ENCODE measurements around the gene OR8A1. TPM values are rescaled to one million over a fixed set of nuclear protein-coding genes. Genes with fewer than 3 reads are reported as not detected.

The OR8A1 gene
- total RNA-seq (2012; rRNA removed) (not detected in 2 replicates), polyA plus RNA-seq (2012; rRNA removed) (not detected in 2 replicates), Bru-seq, nascent RNA (not detected), BruChase-seq, experiment 1, labeled RNA remaining after a 6-hour chase (not detected), BruChase-seq, experiment 2, labeled RNA remaining after a 2-hour chase (not detected)
- not detected in 2 replicates for polyA plus RNA-seq (2012; cell fraction: cytosol; rRNA removed)
- polyA plus RNA-seq (2012; cell fraction: nucleus; rRNA removed; ENCODE audit: low replicate concordance): not detected in 2 replicates
- long read RNA-seq: 0 reads

DNA sequence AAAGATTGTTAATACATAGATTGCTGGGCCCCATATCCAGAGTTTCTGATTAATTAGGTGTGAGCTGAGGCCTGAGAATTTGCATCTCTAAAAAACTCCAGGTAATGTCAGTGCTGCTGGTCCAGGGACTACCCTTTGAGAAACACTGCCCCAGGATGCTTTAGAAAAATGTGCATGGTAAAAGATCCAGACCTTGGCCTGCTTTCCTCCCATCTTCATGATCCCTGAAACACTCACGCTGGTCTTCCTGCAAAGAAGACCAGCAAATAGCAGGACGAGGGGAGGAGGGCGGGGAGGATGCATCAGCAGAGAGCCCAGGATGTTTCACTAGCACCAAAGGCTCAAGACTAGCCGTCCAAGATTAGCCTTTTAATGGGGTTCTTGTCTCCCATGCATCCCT lies at the start of gene OR8A1:
Gene OR8A1 (plus strand): TSS at position 301 of the 400 bp plus-strand sequence. CDS start 123 bp downstream, outside the sequence.
- ChIA-PET CTCF (no interaction called here), POLR2A (ENCODE audit: unreplicated experiment) (no interaction called here)
- ATAC-seq (ENCODE audit: low read depth) (no peak), DNase-seq (no peak)
- Histone ChIP-seq H3K56ac (ENCODE audit: extremely low read depth, insufficient read depth, low read length) (no peak within 1 kb of the TSS), H3K14ac (replicated peaks; ENCODE audit: low read depth, low read length) (no peak within 1 kb of the TSS), H4K8ac (ENCODE audit: low read depth in 2 of 2, low read length in 2 of 2) (no peak within 1 kb of the TSS), H4K5ac (ENCODE audit: low read depth, low read length) (no peak within 1 kb of the TSS), H3K4me2 (ENCODE audit: low read depth, low read length) (no peak within 1 kb of the TSS), H2AFZ (replicated peaks; ENCODE audit: low read length, poor library complexity) (peak within 1 kb of the TSS; percentile 49), H2BK120ac (ENCODE audit: low read depth, low read length) (no peak within 1 kb of the TSS), H2BK5ac (ENCODE audit: low read depth, low read length, poor library complexity, severe bottlenecking) (no peak within 1 kb of the TSS), H3K9ac (ENCODE audit: low read depth, low read length) (no peak within 1 kb of the TSS), H3K27ac (ENCODE audit: insufficient read depth, low read length) (no peak within 1 kb of the TSS), H2AK5ac (ENCODE audit: low read depth, low read length) (no peak within 1 kb of the TSS), H4K91ac (ENCODE audit: insufficient read depth, low read depth, low read length) (no peak within 1 kb of the TSS), H2AK9ac (replicated peaks; ENCODE audit: low read depth, low read length, poor library complexity) (peak within 1 kb of the TSS; percentile 72), H4K20me1 (ENCODE audit: insufficient read depth, low read length) (no peaks in the 10 kb centered on the region), H3K79me1 (ENCODE audit: low read depth in 1 of 2, low read length in 2 of 2) (no peaks in the 10 kb centered on the region), H2BK15ac (ENCODE audit: low read depth, low read length) (no peak within 1 kb of the TSS), H3K4me1 (ENCODE audit: control insufficient read depth, insufficient read depth, low read length) (no peaks in the 10 kb centered on the region), H3K36me3 (ENCODE audit: control insufficient read depth, insufficient read depth, low read length) (no peaks in the 10 kb centered on the region), H3K18ac (ENCODE audit: low read depth, low read length) (no peak within 1 kb of the TSS), H3K9me1 (ENCODE audit: insufficient read depth, low read length) (no peaks in the 10 kb centered on the region), H3K4ac (ENCODE audit: low read depth, low read length) (no peak within 1 kb of the TSS), H3K4me3 (ENCODE audit: insufficient read depth, low read depth, low read length) (no peak within 1 kb of the TSS), H2BK20ac (ENCODE audit: low read depth, low read length) (no peak within 1 kb of the TSS), H3K9me3 (ENCODE audit: control insufficient read depth, insufficient read depth, low read length) (no peaks in the 10 kb centered on the region), H3K27me3 (ENCODE audit: control insufficient read depth, insufficient read depth, low read length) (peaks cover 3% of the 10 kb centered on the region), H3K23ac (ENCODE audit: low read depth, low read length) (no peak within 1 kb of the TSS)
- no TSS peak for BruUV-seq (replicated peaks)
- dilution Hi-C loops (cut with HindIII; ENCODE audit: low sequenced_read_pairs, unreplicated experiment): no loop called here
- intact Hi-C loops (cut with micrococcal nuclease): no loop called here
- TF ChIP-seq, protein P1, sequence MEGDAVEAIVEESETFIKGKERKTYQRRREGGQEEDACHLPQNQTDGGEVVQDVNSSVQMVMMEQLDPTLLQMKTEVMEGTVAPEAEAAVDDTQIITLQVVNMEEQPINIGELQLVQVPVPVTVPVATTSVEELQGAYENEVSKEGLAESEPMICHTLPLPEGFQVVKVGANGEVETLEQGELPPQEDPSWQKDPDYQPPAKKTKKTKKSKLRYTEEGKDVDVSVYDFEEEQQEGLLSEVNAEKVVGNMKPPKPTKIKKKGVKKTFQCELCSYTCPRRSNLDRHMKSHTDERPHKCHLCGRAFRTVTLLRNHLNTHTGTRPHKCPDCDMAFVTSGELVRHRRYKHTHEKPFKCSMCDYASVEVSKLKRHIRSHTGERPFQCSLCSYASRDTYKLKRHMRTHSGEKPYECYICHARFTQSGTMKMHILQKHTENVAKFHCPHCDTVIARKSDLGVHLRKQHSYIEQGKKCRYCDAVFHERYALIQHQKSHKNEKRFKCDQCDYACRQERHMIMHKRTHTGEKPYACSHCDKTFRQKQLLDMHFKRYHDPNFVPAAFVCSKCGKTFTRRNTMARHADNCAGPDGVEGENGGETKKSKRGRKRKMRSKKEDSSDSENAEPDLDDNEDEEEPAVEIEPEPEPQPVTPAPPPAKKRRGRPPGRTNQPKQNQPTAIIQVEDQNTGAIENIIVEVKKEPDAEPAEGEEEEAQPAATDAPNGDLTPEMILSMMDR (conservative IDR thresholded peaks at IDR 0.05; ENCODE audit: low read depth, low read length): no peak
- no peak for TF ChIP-seq MAZ (IDR thresholded peaks at IDR 0.05; ENCODE audit: borderline replicate concordance, low read depth, low read length)
- no peak for TF ChIP-seq RCOR1 (IDR thresholded peaks at IDR 0.05; ENCODE audit: insufficient replicate concordance, low read length)
- no peak for TF ChIP-seq RAD21 (IDR thresholded peaks at IDR 0.05; ENCODE audit: low read length)
- TF ChIP-seq BHLHE40 (IDR thresholded peaks at IDR 0.05; ENCODE audit: low read depth, low read length): no peak
- TF ChIP-seq, protein P2, sequence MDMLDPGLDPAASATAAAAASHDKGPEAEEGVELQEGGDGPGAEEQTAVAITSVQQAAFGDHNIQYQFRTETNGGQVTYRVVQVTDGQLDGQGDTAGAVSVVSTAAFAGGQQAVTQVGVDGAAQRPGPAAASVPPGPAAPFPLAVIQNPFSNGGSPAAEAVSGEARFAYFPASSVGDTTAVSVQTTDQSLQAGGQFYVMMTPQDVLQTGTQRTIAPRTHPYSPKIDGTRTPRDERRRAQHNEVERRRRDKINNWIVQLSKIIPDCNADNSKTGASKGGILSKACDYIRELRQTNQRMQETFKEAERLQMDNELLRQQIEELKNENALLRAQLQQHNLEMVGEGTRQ (IDR thresholded peaks at IDR 0.05; ENCODE audit: low read depth, low read length): no peak
- TF ChIP-seq FOS (IDR thresholded peaks at IDR 0.05; ENCODE audit: low read depth, low read length): no peak
- no peak for TF ChIP-seq SMC3 (IDR thresholded peaks at IDR 0.05; ENCODE audit: low read depth, low read length)
- TF ChIP-seq MXI1 (IDR thresholded peaks at IDR 0.05; ENCODE audit: borderline replicate concordance, low read depth, low read length): no peak
- no peak for TF ChIP-seq NFE2L2 (IDR thresholded peaks at IDR 0.05; ENCODE audit: low read depth, low read length)
- TF ChIP-seq MAFK (IDR thresholded peaks at IDR 0.05; ENCODE audit: low read depth, low read length): no peak
- no peak for TF ChIP-seq RFX5 (IDR thresholded peaks at IDR 0.05; ENCODE audit: low read depth, low read length)
- TF ChIP-seq, protein P3, sequence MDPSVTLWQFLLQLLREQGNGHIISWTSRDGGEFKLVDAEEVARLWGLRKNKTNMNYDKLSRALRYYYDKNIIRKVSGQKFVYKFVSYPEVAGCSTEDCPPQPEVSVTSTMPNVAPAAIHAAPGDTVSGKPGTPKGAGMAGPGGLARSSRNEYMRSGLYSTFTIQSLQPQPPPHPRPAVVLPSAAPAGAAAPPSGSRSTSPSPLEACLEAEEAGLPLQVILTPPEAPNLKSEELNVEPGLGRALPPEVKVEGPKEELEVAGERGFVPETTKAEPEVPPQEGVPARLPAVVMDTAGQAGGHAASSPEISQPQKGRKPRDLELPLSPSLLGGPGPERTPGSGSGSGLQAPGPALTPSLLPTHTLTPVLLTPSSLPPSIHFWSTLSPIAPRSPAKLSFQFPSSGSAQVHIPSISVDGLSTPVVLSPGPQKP (IDR thresholded peaks at IDR 0.05; ENCODE audit: borderline replicate concordance, low read depth, low read length): no peak
- no peak for TF ChIP-seq POLR2A (IDR thresholded peaks at IDR 0.05; ENCODE audit: low read depth, low read length)
- TF ChIP-seq CHD1 (IDR thresholded peaks at IDR 0.05; ENCODE audit: low read depth, low read length): no peak
- TF ChIP-seq CEBPB (IDR thresholded peaks at IDR 0.05; ENCODE audit: low read depth, low read length): no peak
- in situ Hi-C loops (cut with MboI; ENCODE audit: low sequenced_read_pairs): no loop called here
- no CpG with 5 or more reads among the region's 4 CpGs for WGBS, 2 experiments (ENCODE audit: extremely low coverage in 2 of 2, insufficient read length in 1 of 2)
